Body of pancreas (tissue), 4 donors: ENCODE measurements around the gene ANKRD6. TPM values are rescaled to one million over a fixed set of nuclear protein-coding genes. Genes with fewer than 3 reads are reported as not detected.

Experiments used
- ATAC-seq: fragments of 150-250 bp; one replicate; pipeline ENCODE4 v1.9.1; 2016
- DNase-seq, 4 donors: peaks; one replicate each; pipeline ENCODE4 v3.0.0-alpha.2; 2019
- H3K27ac ChIP-seq, 4 donors: fragments of 200-600 bp; sonication (generic); 1 replicate in 3 of 4; 2 replicates in 1 of 4; pipeline versions ENCODE4 v1.5.1 to v1.6.1; 2016 to 2019; ENCODE audit warnings: mild to moderate bottlenecking in 1 of 4, mixed read lengths in 1 of 4, moderate library complexity in 1 of 4
- H3K27me3 ChIP-seq, 2 donors: fragments of 200-600 bp; sonication (generic); one replicate each; pipeline ENCODE4 v1.6.0; 2016; ENCODE audit warnings: mild to moderate bottlenecking in 1 of 2
- H3K36me3 ChIP-seq, 2 donors: fragments of 200-600 bp; sonication (generic); replicated peaks in 1 of 2; 2 replicates each; pipeline ENCODE4 v1.5.1; 2016; ENCODE audit warnings: low read depth in 2 of 2; ENCODE audit not compliant: insufficient read depth in 1 of 2
- H3K4me1 ChIP-seq: fragments of 200-600 bp; sonication (generic); one replicate; pipeline ENCODE4 v1.6.0; 2016
- H3K4me3 ChIP-seq, 2 donors: fragments of 200-600 bp; sonication (generic); 1 replicate in 1 of 2; 2 replicates in 1 of 2; pipeline ENCODE4 v1.5.1; 2016 to 2019
- H3K9me3 ChIP-seq, 3 donors: fragments of 200-600 bp; sonication (generic); 1 replicate in 2 of 3; 2 replicates in 1 of 3; pipeline ENCODE4 v1.5.1; 2016
- POLR2A ChIP-seq, 3 donors: fragments of 450-650 bp; IDR thresholded peaks; one replicate each; pipeline ENCODE4 v1.6.1; 2016; ENCODE audit warnings: antibody characterized with exemption in 3 of 3, mild to moderate bottlenecking in 2 of 3
- WGBS, 2 donors: methylation state at CpG; one replicate each; pipeline ENCODE4 v1.1.5; 2017; 5-methylcytosine and 5-hydroxymethylcytosine counted together
- intact Hi-C: fragments of 100-400 bp; cut with DNase I; formaldehyde crosslinking; loops from one replicate; pipeline ENCODE4 v1.15.1; 2023
- total RNA-seq, 2 donors: library from RNA; depleted of rRNA; stranded (reverse); fragments of >200 nt; gene quantifications; one replicate each; pipeline ENCODE4 v1.1.0, GENCODE V29; 2016
- TF ChIP-seq, protein P1 (sequence below), 7 experiments: fragments of 450-650 bp in 4 of 7; fragments of 200-600 bp in 3 of 7; sonication (generic) in 3 of 7; IDR thresholded peaks; one replicate each; pipeline ENCODE4 v1.5.1; 2016 to 2019; ENCODE audit warnings: antibody characterized with exemption in 7 of 7

The ANKRD6 gene
- total RNA-seq, 2 donors from 2014 or later = 16.9 to 21.4 TPM

DNA sequence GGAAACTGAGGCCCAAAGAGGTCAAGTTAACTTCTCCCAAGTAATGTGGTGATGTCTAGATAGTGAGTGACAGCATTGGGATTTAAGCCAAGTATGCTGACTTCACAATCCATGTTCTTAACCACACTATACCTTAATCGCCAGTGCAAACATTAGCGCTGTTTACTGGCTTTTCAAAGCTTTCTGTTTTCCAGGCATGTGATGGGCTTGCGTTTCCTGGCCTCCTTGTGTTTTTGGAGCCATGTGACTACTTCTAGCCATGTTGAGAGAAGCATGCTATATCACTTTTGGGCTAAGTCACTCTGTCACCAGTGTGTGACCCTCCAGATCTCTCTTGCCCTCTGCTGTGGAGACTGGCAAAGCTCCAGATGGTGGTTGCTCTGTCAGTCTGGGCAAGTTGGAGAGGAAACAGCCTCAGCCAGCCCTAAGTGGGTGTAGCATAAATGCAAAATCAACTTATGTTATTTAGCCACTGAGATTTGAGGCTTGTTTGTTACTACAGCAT lies 76.9 kb downstream of the ANKRD6 start:
- intact Hi-C loops = no loop called here
- Histone ChIP-seq H3K27ac (no peak overlapping the region), H3K4me3 (no peak overlapping the region), H3K9me3 (no peaks in the 10 kb centered on the region), H3K27me3 (no peaks in the 10 kb centered on the region), H3K36me3 (no peaks in the 10 kb centered on the region), H3K4me1 (peaks cover 18% of the 10 kb centered on the region)
- ATAC-seq (no peak), DNase-seq (peak in 3 of 4 donors; percentile 10 to 30 (median 16))
- no peak for TF ChIP-seq POLR2A (IDR thresholded peaks at IDR 0.05)
- TF ChIP-seq, protein P1, sequence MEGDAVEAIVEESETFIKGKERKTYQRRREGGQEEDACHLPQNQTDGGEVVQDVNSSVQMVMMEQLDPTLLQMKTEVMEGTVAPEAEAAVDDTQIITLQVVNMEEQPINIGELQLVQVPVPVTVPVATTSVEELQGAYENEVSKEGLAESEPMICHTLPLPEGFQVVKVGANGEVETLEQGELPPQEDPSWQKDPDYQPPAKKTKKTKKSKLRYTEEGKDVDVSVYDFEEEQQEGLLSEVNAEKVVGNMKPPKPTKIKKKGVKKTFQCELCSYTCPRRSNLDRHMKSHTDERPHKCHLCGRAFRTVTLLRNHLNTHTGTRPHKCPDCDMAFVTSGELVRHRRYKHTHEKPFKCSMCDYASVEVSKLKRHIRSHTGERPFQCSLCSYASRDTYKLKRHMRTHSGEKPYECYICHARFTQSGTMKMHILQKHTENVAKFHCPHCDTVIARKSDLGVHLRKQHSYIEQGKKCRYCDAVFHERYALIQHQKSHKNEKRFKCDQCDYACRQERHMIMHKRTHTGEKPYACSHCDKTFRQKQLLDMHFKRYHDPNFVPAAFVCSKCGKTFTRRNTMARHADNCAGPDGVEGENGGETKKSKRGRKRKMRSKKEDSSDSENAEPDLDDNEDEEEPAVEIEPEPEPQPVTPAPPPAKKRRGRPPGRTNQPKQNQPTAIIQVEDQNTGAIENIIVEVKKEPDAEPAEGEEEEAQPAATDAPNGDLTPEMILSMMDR (IDR thresholded peaks at IDR 0.05) = no peak
- 29 to 36% methylated on average over 3 of the region's 3 CpGs for WGBS, 2 donors

DNA sequence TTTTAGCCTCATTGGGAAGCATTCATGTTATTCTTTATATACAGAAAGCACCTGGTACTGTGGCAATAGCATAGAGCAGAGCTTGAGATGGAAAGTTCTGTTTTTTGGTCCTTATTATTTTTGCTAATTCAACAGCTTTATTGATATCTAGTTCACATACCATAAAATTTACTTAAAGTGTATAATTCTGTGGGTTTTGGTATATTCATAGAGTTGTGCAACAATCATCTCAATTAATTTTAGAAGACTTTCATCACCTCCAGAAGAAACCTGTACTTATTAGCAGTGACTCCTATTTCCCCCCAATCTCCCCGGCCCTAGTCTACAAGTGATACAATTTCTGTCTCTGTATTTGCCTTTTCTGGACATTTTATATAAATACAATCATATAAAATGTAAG lies 77.4 kb downstream of the ANKRD6 start:
- no peaks in the 10 kb centered on the region for H3K36me3 ChIP-seq
- H3K4me3 ChIP-seq = no peak overlapping the region
- intact Hi-C loops = no loop called here
- TF ChIP-seq, protein P1 (IDR thresholded peaks at IDR 0.05) = no peak
- 100% methylated on average over 1 of the region's 1 CpG for WGBS, 2 donors
- peaks cover 18% of the 10 kb centered on the region for H3K4me1 ChIP-seq
- DNase-seq (no peak), ATAC-seq (no peak)
- H3K9me3 ChIP-seq = no peaks in the 10 kb centered on the region
- no peaks in the 10 kb centered on the region for H3K27me3 ChIP-seq
- H3K27ac ChIP-seq = no peak overlapping the region

DNA sequence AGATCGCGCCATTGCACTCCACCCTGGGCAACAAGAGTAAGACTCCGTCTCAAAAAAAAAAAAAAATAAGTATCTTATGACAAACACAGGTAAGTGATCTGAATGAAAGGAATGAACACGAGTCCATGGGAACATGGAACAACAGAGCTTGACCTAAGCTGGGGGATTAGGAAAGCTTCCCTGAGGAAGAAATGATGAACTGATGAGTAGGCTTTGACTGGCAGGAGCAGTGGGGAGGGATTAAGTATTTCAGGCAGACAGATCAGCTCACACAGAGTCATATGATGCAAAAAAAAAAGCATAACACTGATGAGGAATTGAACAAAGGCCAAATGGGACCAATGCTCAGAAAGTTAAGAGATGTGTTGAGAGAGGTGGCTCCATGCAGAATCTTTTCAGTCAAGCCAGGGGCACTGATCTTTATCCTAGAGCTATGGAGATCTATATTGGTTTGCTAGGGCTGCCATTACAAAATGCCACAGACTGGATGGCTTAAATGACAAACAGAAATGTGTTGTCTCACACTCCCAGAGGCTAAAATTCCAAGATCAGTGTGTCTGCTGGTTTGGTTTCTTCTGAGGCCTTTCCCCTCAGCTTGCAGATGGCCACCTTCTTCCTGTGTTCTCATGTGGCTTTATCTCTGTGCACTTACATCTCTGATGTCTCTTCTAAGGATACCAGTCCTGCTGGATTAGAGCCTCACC lies 85.6 kb downstream of the ANKRD6 start:
- Histone ChIP-seq H3K4me1 (no peaks in the 10 kb centered on the region), H3K9me3 (no peaks in the 10 kb centered on the region), H3K27ac (no peak overlapping the region), H3K27me3 (no peaks in the 10 kb centered on the region), H3K36me3 (no peaks in the 10 kb centered on the region), H3K4me3 (no peak overlapping the region)
- intact Hi-C loops = no loop called here
- no peak for DNase-seq
- TF ChIP-seq POLR2A (IDR thresholded peaks at IDR 0.05) = no peak
- TF ChIP-seq, protein P1 (IDR thresholded peaks at IDR 0.05) = no peak
- 91 to 98% methylated on average over 4 of the region's 4 CpGs for WGBS, 2 donors
- no peak for ATAC-seq

DNA sequence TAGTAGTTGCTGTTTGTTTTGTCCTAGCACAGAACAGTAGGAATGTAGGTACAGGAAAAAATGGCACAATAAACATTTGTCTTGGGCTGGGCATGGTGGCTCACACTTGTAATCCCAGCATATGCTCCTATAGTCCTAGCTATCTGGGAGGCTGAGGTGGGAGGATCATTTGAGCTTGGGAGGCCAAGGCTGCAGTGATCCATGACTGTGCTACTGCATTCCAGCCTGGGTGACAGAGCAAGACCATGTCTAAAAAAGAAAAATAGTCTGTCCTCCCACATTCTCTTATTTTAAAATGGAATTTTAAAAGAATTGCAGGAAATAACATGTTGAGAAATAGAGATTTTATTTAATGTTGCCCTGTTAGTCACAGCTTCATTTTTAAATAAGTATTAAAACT lies 87.8 kb downstream of the ANKRD6 start:
- no peaks in the 10 kb centered on the region for H3K9me3 ChIP-seq
- ATAC-seq (no peak), DNase-seq (no peak)
- no peak overlapping the region for H3K27ac ChIP-seq
- no peaks in the 10 kb centered on the region for H3K27me3 ChIP-seq
- no peaks in the 10 kb centered on the region for H3K36me3 ChIP-seq
- TF ChIP-seq POLR2A (IDR thresholded peaks at IDR 0.05) = no peak
- TF ChIP-seq, protein P1 (IDR thresholded peaks at IDR 0.05) = no peak
- H3K4me1 ChIP-seq = no peaks in the 10 kb centered on the region
- no peak overlapping the region for H3K4me3 ChIP-seq
- intact Hi-C loops = no loop called here

DNA sequence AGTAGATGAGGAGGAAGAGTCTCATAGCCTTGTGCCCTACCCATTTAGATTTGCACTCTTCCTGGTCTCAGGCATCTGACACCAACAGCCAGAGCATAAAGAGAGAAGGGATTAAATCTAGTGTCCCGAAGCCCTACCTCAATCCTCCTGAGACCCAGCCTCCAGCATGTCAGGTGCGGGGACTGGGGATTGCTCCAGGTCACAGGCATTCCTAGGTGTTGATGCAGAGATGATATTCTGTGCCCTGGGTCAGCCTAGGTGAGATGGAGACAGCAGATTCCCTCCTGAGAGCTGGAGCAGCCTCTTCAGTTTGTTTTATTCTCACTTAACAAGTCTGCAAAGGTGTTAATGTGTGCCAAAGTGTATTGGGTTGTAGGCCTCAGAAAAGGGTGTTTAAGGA lies 89.8 kb downstream of the ANKRD6 start:
- TF ChIP-seq POLR2A (IDR thresholded peaks at IDR 0.05) = no peak
- TF ChIP-seq, protein P1 (IDR thresholded peaks at IDR 0.05) = no peak
- Histone ChIP-seq H3K36me3 (no peaks in the 10 kb centered on the region), H3K9me3 (no peaks in the 10 kb centered on the region), H3K27ac (no peak overlapping the region), H3K27me3 (no peaks in the 10 kb centered on the region), H3K4me1 (no peaks in the 10 kb centered on the region), H3K4me3 (no peak overlapping the region)
- intact Hi-C loops = no loop called here
- no peak for DNase-seq
- ATAC-seq = no peak
- 62 to 78% methylated on average over 2 of the region's 2 CpGs for WGBS, 2 donors
